ENCODE data around the gene TNFAIP8L3. TPM values are rescaled to one million over a fixed set of nuclear protein-coding genes. Genes with fewer than 3 reads are reported as not detected.

Gene TNFAIP8L3
- total RNA-seq, 2 donors from 2014 or later = 33.3 to 42.0 TPM

GRCh38 chr15:51114437-51115119 is 19.9 kb upstream of the TNFAIP8L3 start:
- H3K27me3 ChIP-seq (replicated peaks; ENCODE audit: insufficient read depth) = no peaks in the 10 kb centered on the region
- no peak for DNase-seq (ENCODE audit: low spot score)
- no peak for TF ChIP-seq CTCF (IDR thresholded peaks at IDR 0.05)
- no peak for ATAC-seq (ENCODE audit: insufficient number of reproducible peaks, low FRiP score, low read depth)
- no peaks in the 10 kb centered on the region for H3K9me3 ChIP-seq
- no peak overlapping the region for H3K4me3 ChIP-seq
- peaks cover 4 to 57% of the 10 kb centered on the region in 2 donors for H3K4me1 ChIP-seq (ENCODE audit: control insufficient read depth in 1 of 2, low read depth in 2 of 2)
- H3K27ac ChIP-seq = peak overlapping the region; percentile 70
- H3K36me3 ChIP-seq = no peaks in the 10 kb centered on the region

- H3K27ac ChIP-seq = no peak overlapping the region
- no peak for DNase-seq (ENCODE audit: low spot score)
- ATAC-seq (ENCODE audit: insufficient number of reproducible peaks, low FRiP score, low read depth) = no peak
Measured at GRCh38 chr15:51112078-51112477, 17.4 kb upstream of the TNFAIP8L3 start.

GRCh38 chr15:51111061-51111460 is 16.4 kb upstream of the TNFAIP8L3 start:
- Histone ChIP-seq H3K36me3 (no peaks in the 10 kb centered on the region), H3K4me3 (no peak overlapping the region), H3K27me3 (replicated peaks; ENCODE audit: insufficient read depth) (no peaks in the 10 kb centered on the region), H3K9me3 (no peaks in the 10 kb centered on the region), H3K4me1 (ENCODE audit: control insufficient read depth in 1 of 2, low read depth in 2 of 2) (peaks cover 7 to 72% of the 10 kb centered on the region in 2 donors), H3K27ac (peak overlapping the region; percentile 90 to 91)
- ATAC-seq (ENCODE audit: insufficient number of reproducible peaks, low FRiP score, low read depth) (no peak), DNase-seq (ENCODE audit: low spot score) (no peak)
- no peak for TF ChIP-seq CTCF (IDR thresholded peaks at IDR 0.05)

More at GRCh38 chr15:51112078-51112477, 17.4 kb upstream of the TNFAIP8L3 start:
- no peak for TF ChIP-seq CTCF (IDR thresholded peaks at IDR 0.05)
- Histone ChIP-seq H3K36me3 (no peaks in the 10 kb centered on the region), H3K27me3 (replicated peaks; ENCODE audit: insufficient read depth) (no peaks in the 10 kb centered on the region), H3K4me1 (ENCODE audit: control insufficient read depth in 1 of 2, low read depth in 2 of 2) (peaks cover 7 to 74% of the 10 kb centered on the region in 2 donors), H3K9me3 (no peaks in the 10 kb centered on the region), H3K4me3 (no peak overlapping the region)

GRCh38 chr15:51110171-51110570 is 15.5 kb upstream of the TNFAIP8L3 start:
- H3K9me3 ChIP-seq = no peaks in the 10 kb centered on the region
- H3K4me1 ChIP-seq (ENCODE audit: control insufficient read depth in 1 of 2, low read depth in 2 of 2) = peaks cover 7 to 71% of the 10 kb centered on the region in 2 donors
- no peaks in the 10 kb centered on the region for H3K36me3 ChIP-seq
- DNase-seq (ENCODE audit: low spot score) (no peak), ATAC-seq (ENCODE audit: insufficient number of reproducible peaks, low FRiP score, low read depth) (no peak)
- peak overlapping the region; percentile 90 to 91 for H3K27ac ChIP-seq
- TF ChIP-seq CTCF (IDR thresholded peaks at IDR 0.05) = no peak
- no peaks in the 10 kb centered on the region for H3K27me3 ChIP-seq (replicated peaks; ENCODE audit: insufficient read depth)
- H3K4me3 ChIP-seq = no peak overlapping the region

- Histone ChIP-seq H3K36me3 (no peaks in the 10 kb centered on the region), H3K27me3 (replicated peaks; ENCODE audit: insufficient read depth) (no peaks in the 10 kb centered on the region), H3K27ac (peak overlapping the region; percentile 90 to 91), H3K4me1 (ENCODE audit: control insufficient read depth in 1 of 2, low read depth in 2 of 2) (peaks cover 15 to 71% of the 10 kb centered on the region in 2 donors), H3K9me3 (no peaks in the 10 kb centered on the region), H3K4me3 (peak overlapping the region; percentile 12)
- ATAC-seq (ENCODE audit: insufficient number of reproducible peaks, low FRiP score, low read depth) (peak; percentile 64), DNase-seq (ENCODE audit: low spot score) (peak; percentile 49)
- no peak for TF ChIP-seq CTCF (IDR thresholded peaks at IDR 0.05)
Measured at GRCh38 chr15:51108933-51109550, 14.3 kb upstream of the TNFAIP8L3 start.
